K562 (cell line): ENCODE results near the gene JSRP1. TPM values are rescaled to one million over a fixed set of nuclear protein-coding genes. Genes with fewer than 3 reads are reported as not detected.

ENCODE experiments used
- CHD1 ChIP-seq: fragments of 200-600 bp; sonication (generic); IDR thresholded peaks from one replicate; pipeline ENCODE4 v1.6.1; 2012; ENCODE audit warnings: mild to moderate bottlenecking, moderate library complexity, low read length, inconsistent platforms
- CSDE1 ChIP-seq, 2 experiments: fragments of 450-650 bp; IDR thresholded peaks; 2 replicates each; pipeline ENCODE4 v1.6.1; 2016; ENCODE audit warnings: mild to moderate bottlenecking in 1 of 2
- CTBP1 ChIP-seq: fragments of 450-650 bp; IDR thresholded peaks from 2 replicates; pipeline ENCODE4 v1.6.1; 2016; ENCODE audit warnings: borderline replicate concordance
- HDAC1 ChIP-seq, 2 experiments: fragments of 450-650 bp; IDR thresholded peaks; 2 replicates each; pipeline ENCODE4 v1.6.1; 2016 to 2017; ENCODE audit warnings: inconsistent platforms in 1 of 2, mild to moderate bottlenecking in 1 of 2, moderate library complexity in 1 of 2
- MAFF ChIP-seq: IDR thresholded peaks from 2 replicates; pipeline ENCODE4 v1.6.1; 2012; ENCODE audit warnings: low read length, improper control_type of control experiment
- MAZ ChIP-seq, 2 experiments: fragments of 450-650 bp in 1 of 2; sonication (generic) in 1 of 2; formaldehyde crosslinking; IDR thresholded peaks in 1 of 2; conservative IDR thresholded peaks in 1 of 2; 2 replicates each; pipeline versions ENCODE4 v1.4.0 to v1.5.0; 2020; ENCODE audit warnings: mild to moderate bottlenecking in 1 of 2, missing genetic modification reagents in 1 of 2
- PML ChIP-seq: IDR thresholded peaks from 2 replicates; pipeline ENCODE4 v1.6.1; 2012; ENCODE audit warnings: low read length, inconsistent platforms
- PYGO2 ChIP-seq: fragments of 450-650 bp; IDR thresholded peaks from 2 replicates; pipeline ENCODE4 v1.6.1; 2016; ENCODE audit warnings: mild to moderate bottlenecking, missing genetic modification characterization, moderate library complexity, missing compliant biosample characterization
- SMARCB1 ChIP-seq: IDR thresholded peaks from 2 replicates; pipeline ENCODE4 v1.6.1; 2011; ENCODE audit warnings: improper control_type of control experiment, low read depth; ENCODE audit not compliant: insufficient read length
- SRF ChIP-seq, 2 experiments: fragments of 250-450, 450-650 bp in 1 of 2; sonication (Bioruptor Pico) in 1 of 2; sonication (generic) in 1 of 2; formaldehyde crosslinking; IDR thresholded peaks; 2 replicates each; pipeline versions ENCODE4 v1.5.0 to v1.5.1; 2020 to 2022; ENCODE audit warnings: mild to moderate bottlenecking in 1 of 2, missing genetic modification reagents in 1 of 2
- SRSF7 ChIP-seq: fragments of 200-400 bp; formaldehyde crosslinking; optimal IDR thresholded peaks from 2 replicates; pipeline ENCODE3; 2017; ENCODE audit warnings: mild to moderate bottlenecking, low read depth, low read length
- polyA plus RNA-seq, 8 experiments: library from polyadenylated mRNA; depleted of rRNA in 4 of 8; stranded (reverse) in 5 of 8; unstranded in 3 of 8; fragments of >200 nt; fragmentation: Nextera tagmentation in 2 of 8; fragmentation: Illumina TruSeq in 1 of 8; extraction: Ambion mirVana in 2 of 8; extraction: Trizol in 1 of 8; gene quantifications; 2 replicates each; pipeline versions ENCODE4 v1.2.1 to v1.2.3, GENCODE V29; 2011 to 2014; ENCODE audit warnings: inconsistent platforms in 1 of 8, missing spikeins in 1 of 8
- total RNA-seq, 7 experiments: library from RNA; depleted of rRNA in 6 of 7; stranded (reverse); fragments of >200 nt in 6 of 7; fragmentation: Illumina TruSeq in 2 of 7; extraction: Trizol in 2 of 7; gene quantifications; 2 replicates each; pipeline versions ENCODE4 v1.2.1 to v1.2.3, GENCODE V29; 2011 to 2021; ENCODE audit warnings: low replicate concordance in 1 of 7
- TF ChIP-seq, protein P1 (sequence below): fragments of 250-450 bp; sonication (Bioruptor Pico); IDR thresholded peaks from 2 replicates; pipeline ENCODE4 v1.8.0; 2021; ENCODE audit warnings: borderline replicate concordance, mild to moderate bottlenecking, moderate library complexity; ENCODE audit not compliant: poor library complexity, severe bottlenecking
- TF ChIP-seq, protein P2 (sequence below): fragments of 250-450 bp; sonication (Bioruptor Pico); IDR thresholded peaks from 2 replicates; pipeline ENCODE4 v1.5.0; 2021
- TF ChIP-seq, protein P3 (sequence below): fragments of 450-650 bp; formaldehyde crosslinking; conservative IDR thresholded peaks from 2 replicates; pipeline ENCODE4 v1.4.0; 2022; ENCODE audit warnings: mild to moderate bottlenecking, missing genetic modification characterization
- TF ChIP-seq, protein P4 (sequence below), 2 experiments: fragments of 450-650 bp in 1 of 2; sonication (generic) in 1 of 2; formaldehyde crosslinking in 1 of 2; IDR thresholded peaks; 2 replicates each; pipeline versions ENCODE4 v1.7.1 to v1.9.0; 2016 to 2022; ENCODE audit warnings: inconsistent platforms in 1 of 2, mild to moderate bottlenecking in 1 of 2, missing genetic modification reagents in 1 of 2

The JSRP1 gene
- total and polyA plus RNA-seq, 9 of the 15 experiments (the other 6 are each of a cell fraction or from before 2014, with no cell fraction given), result 0.08 to 1.2 (median 0.51) TPM; not detected in 4

DNA sequence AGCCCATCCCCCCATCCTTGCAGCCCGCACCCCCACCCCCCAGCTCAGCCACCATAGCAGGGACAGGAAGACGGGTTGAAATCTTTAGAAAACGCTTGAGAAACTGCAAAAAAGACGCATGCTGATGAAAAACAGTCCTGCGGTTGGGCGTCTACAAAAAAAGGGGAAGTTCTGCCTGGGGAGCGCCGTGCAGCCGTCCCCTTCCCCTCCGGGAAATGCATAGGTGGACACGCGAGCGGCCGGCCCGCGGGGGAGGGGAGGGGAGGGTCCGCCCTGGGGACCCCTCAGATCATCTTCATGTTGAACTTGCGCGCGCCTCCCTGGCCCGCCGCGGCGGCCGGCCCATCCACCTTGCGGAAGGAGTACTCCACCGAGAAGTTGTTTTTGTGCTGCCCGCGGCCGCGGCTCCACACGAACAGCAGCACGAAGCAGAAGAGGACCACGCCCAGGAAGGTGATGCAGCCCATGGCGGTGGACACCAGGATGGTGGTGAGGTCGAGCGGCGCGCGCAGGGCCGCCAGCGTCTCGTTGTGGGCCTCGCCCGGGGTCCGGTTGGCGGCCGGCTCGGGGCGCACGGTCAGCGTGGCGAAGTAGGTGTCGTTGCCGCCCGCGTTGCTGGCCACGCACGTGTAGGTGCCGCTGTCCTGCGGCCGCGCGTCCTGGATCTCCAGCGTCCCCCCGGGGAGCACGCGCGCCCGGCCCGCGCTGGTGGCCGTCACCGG, 33.7 kb upstream of the JSRP1 start (continued):
- TF ChIP-seq, protein P1, sequence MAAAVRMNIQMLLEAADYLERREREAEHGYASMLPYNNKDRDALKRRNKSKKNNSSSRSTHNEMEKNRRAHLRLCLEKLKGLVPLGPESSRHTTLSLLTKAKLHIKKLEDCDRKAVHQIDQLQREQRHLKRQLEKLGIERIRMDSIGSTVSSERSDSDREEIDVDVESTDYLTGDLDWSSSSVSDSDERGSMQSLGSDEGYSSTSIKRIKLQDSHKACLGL (CRISPR knock-in tag), result no peak
- TF ChIP-seq, protein P2, sequence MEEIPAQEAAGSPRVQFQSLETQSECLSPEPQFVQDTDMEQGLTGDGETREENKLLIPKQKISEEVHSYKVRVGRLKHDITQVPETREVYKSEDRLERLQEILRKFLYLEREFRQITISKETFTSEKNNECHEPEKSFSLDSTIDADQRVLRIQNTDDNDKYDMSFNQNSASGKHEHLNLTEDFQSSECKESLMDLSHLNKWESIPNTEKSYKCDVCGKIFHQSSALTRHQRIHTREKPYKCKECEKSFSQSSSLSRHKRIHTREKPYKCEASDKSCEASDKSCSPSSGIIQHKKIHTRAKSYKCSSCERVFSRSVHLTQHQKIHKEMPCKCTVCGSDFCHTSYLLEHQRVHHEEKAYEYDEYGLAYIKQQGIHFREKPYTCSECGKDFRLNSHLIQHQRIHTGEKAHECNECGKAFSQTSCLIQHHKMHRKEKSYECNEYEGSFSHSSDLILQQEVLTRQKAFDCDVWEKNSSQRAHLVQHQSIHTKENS (CRISPR knock-in tag), result no peak
- TF ChIP-seq, protein P3, sequence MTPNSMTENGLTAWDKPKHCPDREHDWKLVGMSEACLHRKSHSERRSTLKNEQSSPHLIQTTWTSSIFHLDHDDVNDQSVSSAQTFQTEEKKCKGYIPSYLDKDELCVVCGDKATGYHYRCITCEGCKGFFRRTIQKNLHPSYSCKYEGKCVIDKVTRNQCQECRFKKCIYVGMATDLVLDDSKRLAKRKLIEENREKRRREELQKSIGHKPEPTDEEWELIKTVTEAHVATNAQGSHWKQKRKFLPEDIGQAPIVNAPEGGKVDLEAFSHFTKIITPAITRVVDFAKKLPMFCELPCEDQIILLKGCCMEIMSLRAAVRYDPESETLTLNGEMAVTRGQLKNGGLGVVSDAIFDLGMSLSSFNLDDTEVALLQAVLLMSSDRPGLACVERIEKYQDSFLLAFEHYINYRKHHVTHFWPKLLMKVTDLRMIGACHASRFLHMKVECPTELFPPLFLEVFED (CRISPR knock-in tag), result no peak
- TF ChIP-seq CHD1 (no peak), SMARCB1 (no peak), PYGO2 (tag) (no peak), PML (no peak), HDAC1 (IDR thresholded peaks at IDR 0.05) (peak in 1 of 2 experiments; percentile 25; a peak in 1 of 4 replicates), SRSF7 (no peak), MAFF (no peak), SRF (CRISPR knock-in tag; IDR thresholded peaks at IDR 0.05) (no peak), CSDE1 (IDR thresholded peaks at IDR 0.05) (no peak), MAZ (CRISPR knock-in tag; conservative IDR thresholded peaks at IDR 0.05 in 1 of 2, IDR thresholded peaks at IDR 0.05 in 1 of 2) (peak; percentile 38 to 55; a peak in 1 of 4 replicates), CTBP1 (peak; percentile 50; the same call in 1 of the 2 replicates)
- TF ChIP-seq, protein P4, sequence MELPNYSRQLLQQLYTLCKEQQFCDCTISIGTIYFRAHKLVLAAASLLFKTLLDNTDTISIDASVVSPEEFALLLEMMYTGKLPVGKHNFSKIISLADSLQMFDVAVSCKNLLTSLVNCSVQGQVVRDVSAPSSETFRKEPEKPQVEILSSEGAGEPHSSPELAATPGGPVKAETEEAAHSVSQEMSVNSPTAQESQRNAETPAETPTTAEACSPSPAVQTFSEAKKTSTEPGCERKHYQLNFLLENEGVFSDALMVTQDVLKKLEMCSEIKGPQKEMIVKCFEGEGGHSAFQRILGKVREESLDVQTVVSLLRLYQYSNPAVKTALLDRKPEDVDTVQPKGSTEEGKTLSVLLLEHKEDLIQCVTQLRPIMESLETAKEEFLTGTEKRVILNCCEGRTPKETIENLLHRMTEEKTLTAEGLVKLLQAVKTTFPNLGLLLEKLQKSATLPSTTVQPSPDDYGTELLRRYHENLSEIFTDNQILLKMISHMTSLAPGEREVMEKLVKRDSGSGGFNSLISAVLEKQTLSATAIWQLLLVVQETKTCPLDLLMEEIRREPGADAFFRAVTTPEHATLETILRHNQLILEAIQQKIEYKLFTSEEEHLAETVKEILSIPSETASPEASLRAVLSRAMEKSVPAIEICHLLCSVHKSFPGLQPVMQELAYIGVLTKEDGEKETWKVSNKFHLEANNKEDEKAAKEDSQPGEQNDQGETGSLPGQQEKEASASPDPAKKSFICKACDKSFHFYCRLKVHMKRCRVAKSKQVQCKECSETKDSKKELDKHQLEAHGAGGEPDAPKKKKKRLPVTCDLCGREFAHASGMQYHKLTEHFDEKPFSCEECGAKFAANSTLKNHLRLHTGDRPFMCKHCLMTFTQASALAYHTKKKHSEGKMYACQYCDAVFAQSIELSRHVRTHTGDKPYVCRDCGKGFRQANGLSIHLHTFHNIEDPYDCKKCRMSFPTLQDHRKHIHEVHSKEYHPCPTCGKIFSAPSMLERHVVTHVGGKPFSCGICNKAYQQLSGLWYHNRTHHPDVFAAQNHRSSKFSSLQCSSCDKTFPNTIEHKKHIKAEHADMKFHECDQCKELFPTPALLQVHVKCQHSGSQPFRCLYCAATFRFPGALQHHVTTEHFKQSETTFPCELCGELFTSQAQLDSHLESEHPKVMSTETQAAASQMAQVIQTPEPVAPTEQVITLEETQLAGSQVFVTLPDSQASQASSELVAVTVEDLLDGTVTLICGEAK (IDR thresholded peaks at IDR 0.05), result peak; percentile 75
- TF ChIP-seq, protein P4 (CRISPR knock-in tag; IDR thresholded peaks at IDR 0.05), result no peak
